ENCODE data around the gene NDC1.

GRCh38 chr1:53821380-53821779, 16.7 kb downstream of the NDC1 start:
- TF ChIP-seq CTCF (IDR thresholded peaks at IDR 0.05): no peak
- TF ChIP-seq POLR2A (IDR thresholded peaks at IDR 0.05): no peak
- TF ChIP-seq POLR2AphosphoS5 (IDR thresholded peaks at IDR 0.05): no peak
- TF ChIP-seq EP300 (IDR thresholded peaks at IDR 0.05; ENCODE audit: low read depth): no peak

Data from transverse colon (tissue), 4 donors.